Astrocyte (in vitro differentiated cells and primary cell): ENCODE measurements around the gene PRTN3.

Source experiments
- EZH2 ChIP-seq: IDR thresholded peaks from 2 replicates; pipeline ENCODE4 v1.6.1; 2012; ENCODE audit warnings: mild to moderate bottlenecking, low read length, inconsistent platforms; ENCODE audit not compliant: insufficient read depth
- TF ChIP-seq, protein P1 (sequence below): IDR thresholded peaks from 2 replicates; pipeline ENCODE4 v1.5.1; 2011; ENCODE audit warnings: low read depth, mild to moderate bottlenecking, inconsistent platforms, low read length, moderate library complexity; ENCODE audit not compliant: insufficient read depth

DNA sequence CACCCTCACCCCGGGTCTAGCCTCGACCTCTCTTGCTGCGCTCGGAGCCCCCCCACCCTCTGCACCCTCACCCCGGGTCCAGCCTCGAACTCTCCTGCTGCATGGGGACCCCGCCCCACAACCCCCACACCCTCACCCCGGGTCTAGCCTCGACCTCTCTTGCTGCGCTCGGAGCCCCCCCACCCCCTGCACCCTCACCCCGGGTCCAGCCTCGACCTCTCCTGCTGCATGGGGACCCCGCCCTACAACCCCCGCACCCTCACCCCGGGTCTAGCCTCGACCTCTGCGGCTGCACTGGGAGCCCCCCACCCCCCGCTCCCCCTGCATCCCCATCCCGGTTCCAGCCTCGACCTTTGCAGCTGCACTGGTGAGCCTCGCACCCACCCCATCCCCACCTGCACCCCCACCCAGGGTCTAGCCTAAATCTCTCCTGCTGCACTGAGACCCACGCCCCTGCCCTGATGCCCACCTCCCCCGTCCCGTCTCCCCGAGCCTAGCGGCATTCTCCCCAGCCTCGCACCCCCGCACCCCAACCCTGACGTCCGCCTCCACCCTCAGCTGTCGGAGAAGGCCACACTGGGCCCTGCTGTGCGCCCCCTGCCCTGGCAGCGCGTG, 20.4 kb downstream of the PRTN3 start:
- TF ChIP-seq, protein P1, sequence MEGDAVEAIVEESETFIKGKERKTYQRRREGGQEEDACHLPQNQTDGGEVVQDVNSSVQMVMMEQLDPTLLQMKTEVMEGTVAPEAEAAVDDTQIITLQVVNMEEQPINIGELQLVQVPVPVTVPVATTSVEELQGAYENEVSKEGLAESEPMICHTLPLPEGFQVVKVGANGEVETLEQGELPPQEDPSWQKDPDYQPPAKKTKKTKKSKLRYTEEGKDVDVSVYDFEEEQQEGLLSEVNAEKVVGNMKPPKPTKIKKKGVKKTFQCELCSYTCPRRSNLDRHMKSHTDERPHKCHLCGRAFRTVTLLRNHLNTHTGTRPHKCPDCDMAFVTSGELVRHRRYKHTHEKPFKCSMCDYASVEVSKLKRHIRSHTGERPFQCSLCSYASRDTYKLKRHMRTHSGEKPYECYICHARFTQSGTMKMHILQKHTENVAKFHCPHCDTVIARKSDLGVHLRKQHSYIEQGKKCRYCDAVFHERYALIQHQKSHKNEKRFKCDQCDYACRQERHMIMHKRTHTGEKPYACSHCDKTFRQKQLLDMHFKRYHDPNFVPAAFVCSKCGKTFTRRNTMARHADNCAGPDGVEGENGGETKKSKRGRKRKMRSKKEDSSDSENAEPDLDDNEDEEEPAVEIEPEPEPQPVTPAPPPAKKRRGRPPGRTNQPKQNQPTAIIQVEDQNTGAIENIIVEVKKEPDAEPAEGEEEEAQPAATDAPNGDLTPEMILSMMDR = no peak
- TF ChIP-seq EZH2 = no peak
